Neural cell (in vitro differentiated cells): Measurements from ENCODE around the gene AFG3L2.

Experiments used
- CTCF ChIP-seq: fragments of 450-650 bp; IDR thresholded peaks from 2 replicates; pipeline ENCODE4 v1.5.1; 2014; ENCODE audit warnings: antibody characterized with exemption, mild to moderate bottlenecking, moderate library complexity; ENCODE audit not compliant: poor library complexity, severe bottlenecking
- TAF1 ChIP-seq: IDR thresholded peaks from 2 replicates; pipeline ENCODE4 v1.6.1; 2012; ENCODE audit warnings: low read depth

- TF ChIP-seq TAF1 (no peak), CTCF (no peak)
These were observed 40.8 kb downstream of the AFG3L2 start for GRCh38 chr18:12336171-12336613.
